ENCODE data around the gene FAM81B.

FAM81B gene

GRCh38 chr5:95471487-95471886 lies 80.3 kb downstream of the FAM81B start:
- no peak for DNase-seq (ENCODE audit: low read depth, low spot score)

GRCh38 chr5:95471942-95472341 lies 80.8 kb downstream of the FAM81B start:
- DNase-seq (ENCODE audit: low read depth, low spot score): no peak

- no peak for DNase-seq (ENCODE audit: low read depth, low spot score)
Observed at GRCh38 chr5:95484421-95484820, 93.3 kb downstream of the FAM81B start.

DNA sequence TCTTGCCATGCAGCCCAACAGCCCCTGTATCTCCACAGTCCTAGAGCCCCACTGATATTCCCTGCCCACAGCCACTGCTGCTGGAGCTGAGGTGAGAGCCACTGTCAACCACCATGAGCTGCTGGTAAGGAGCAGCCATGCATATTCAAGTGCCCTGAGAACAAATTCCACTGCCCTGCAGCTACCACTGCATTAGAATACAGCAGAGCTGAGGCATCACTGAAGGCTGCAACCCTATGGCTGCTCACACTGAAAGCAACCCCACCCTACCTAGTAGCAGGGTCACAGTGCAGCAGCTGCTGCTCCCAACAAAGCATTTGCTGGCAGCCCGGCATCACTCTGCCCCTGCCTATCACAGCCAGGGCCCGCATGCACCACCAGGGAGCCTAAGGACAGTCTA lies 95.0 kb downstream of the FAM81B start:
- no peak for DNase-seq (ENCODE audit: low read depth, low spot score)

DNA sequence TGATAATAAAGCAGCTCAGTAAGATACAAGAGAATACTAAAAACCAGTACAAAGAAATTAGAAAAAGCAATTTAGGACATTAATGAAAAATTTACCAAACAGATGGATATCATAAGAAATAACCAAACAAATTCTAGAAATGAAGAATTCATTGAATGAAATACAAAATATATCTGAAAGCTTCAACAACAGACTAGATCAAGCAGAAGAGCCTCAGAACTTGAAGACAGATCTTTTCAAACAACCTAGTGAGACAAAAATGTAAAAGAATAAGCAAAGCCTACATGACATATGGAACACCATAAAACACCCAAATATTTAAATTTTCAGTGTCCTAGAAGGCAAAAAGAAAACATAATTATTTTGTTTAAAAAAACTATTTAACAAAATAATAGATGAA lies 96.7 kb downstream of the FAM81B start:
- DNase-seq (ENCODE audit: low read depth, low spot score): no peak

Measured in activated CD4-positive, CD25-positive, alpha-beta regulatory T cell treated with anti-CD3 and anti-CD28 coated beads, Interleukin-2, amount 50 U/mL, for 16 hours (primary cell).